MCF 10A (cell line): ENCODE data around the gene HMGCLL1. TPM values are rescaled to one million over a fixed set of nuclear protein-coding genes. Genes with fewer than 3 reads are reported as not detected.

Experiments
- BruUV-seq: library from RNA; stranded (reverse); fragments of 400-500 nt; replicated peaks from 2 replicates; lab custom pipeline; 2021; lab: Mats Ljungman, UMichigan
- CTCF ChIA-PET: fragments of 300-600 bp; sonication (Branson Sonifier 250); formaldehyde crosslinking; extraction: SDS; loops from one replicate; lab custom pipeline; 2021; ENCODE audit warnings: antibody characterized with exemption, inconsistent platforms; lab: Yijun Ruan, JAX
- POLR2A ChIA-PET: fragments of 300-600, 350-650 bp; sonication (Branson Sonifier 250); formaldehyde crosslinking; extraction: SDS; loops from one replicate; lab custom pipeline; 2020; ENCODE audit warnings: antibody characterized with exemption, inconsistent platforms; lab: Yijun Ruan, JAX
- DNase-seq: peaks from one replicate; pipeline ENCODE4 v3.0.0-alpha.2; 2018; ENCODE audit not compliant: unreplicated experiment
- H3K27ac Mint-ChIP-seq: one replicate; pipeline ENCODE4 v1.8.0; 2022; ENCODE audit warnings: mild to moderate bottlenecking, low read depth, mixed read lengths; ENCODE audit not compliant: unreplicated experiment
- H3K27me3 Mint-ChIP-seq: one replicate; pipeline ENCODE4 v1.8.0; 2022; ENCODE audit warnings: mixed read lengths; ENCODE audit not compliant: insufficient read depth, unreplicated experiment
- H3K36me3 Mint-ChIP-seq: one replicate; pipeline ENCODE4 v1.8.0; 2022; ENCODE audit warnings: mild to moderate bottlenecking, moderate library complexity, mixed read lengths; ENCODE audit not compliant: insufficient read depth, unreplicated experiment
- H3K4me1 Mint-ChIP-seq: one replicate; pipeline ENCODE4 v1.8.0; 2022; ENCODE audit warnings: mixed read lengths; ENCODE audit not compliant: insufficient read depth, unreplicated experiment
- H3K4me3 Mint-ChIP-seq: one replicate; pipeline ENCODE4 v1.8.0; 2022; ENCODE audit warnings: mild to moderate bottlenecking, moderate library complexity, mixed read lengths; ENCODE audit not compliant: unreplicated experiment
- H3K9me3 Mint-ChIP-seq: one replicate; pipeline ENCODE4 v1.8.0; 2022; ENCODE audit warnings: mixed read lengths; ENCODE audit not compliant: unreplicated experiment
- CTCF ChIP-seq: fragments of 200-600 bp; IDR thresholded peaks from one replicate; pipeline ENCODE4 v1.8.0; 2022; ENCODE audit warnings: antibody characterized with exemption, mild to moderate bottlenecking; ENCODE audit not compliant: unreplicated experiment
- intact Hi-C: fragments of 100-400 bp; cut with micrococcal nuclease; formaldehyde crosslinking; loops from 2 replicates; pipeline ENCODE4 v1.14.1; 2022
- total RNA-seq: library from RNA; stranded (reverse); gene quantifications from 2 replicates; pipeline ENCODE4 v1.2.3, GENCODE V29; 2022

The HMGCLL1 gene
- total RNA-seq, 1 experiment from 2014 or later: 0.21 TPM

- TF ChIP-seq CTCF: no peak
- intact Hi-C loops: no loop called here
- peaks cover 6% of the 10 kb centered on the region for H3K4me1 Mint-ChIP-seq
- no peaks in the 10 kb centered on the region for H3K9me3 Mint-ChIP-seq
- POLR2A ChIA-PET: no interaction called here
- H3K27me3 Mint-ChIP-seq: no peaks in the 10 kb centered on the region
- H3K36me3 Mint-ChIP-seq: no peaks in the 10 kb centered on the region
- H3K4me3 Mint-ChIP-seq: no peak overlapping the region
- no peak overlapping the region for H3K27ac Mint-ChIP-seq
- BruUV-seq: no TSS peak
- CTCF ChIA-PET: no interaction called here
- DNase-seq: no peak
Observed at GRCh38 chr6:55576811-55577210, 2.2 kb downstream of the HMGCLL1 start.

GRCh38 chr6:55574556-55574955 lies 4.4 kb downstream of the HMGCLL1 start:
- H3K27me3 Mint-ChIP-seq: no peaks in the 10 kb centered on the region
- peaks cover 6% of the 10 kb centered on the region for H3K4me1 Mint-ChIP-seq
- no peaks in the 10 kb centered on the region for H3K9me3 Mint-ChIP-seq
- intact Hi-C loops: no loop called here
- ChIA-PET POLR2A (no interaction called here), CTCF (interaction anchor here (0.6 kb wide), 2 partner anchors 128 to 717 kb away, joined by 3 read pairs; no protein-coding TSS in a partner anchor)
- DNase-seq: no peak
- H3K4me3 Mint-ChIP-seq: no peak overlapping the region
- no TSS peak for BruUV-seq
- H3K27ac Mint-ChIP-seq: no peak overlapping the region
- TF ChIP-seq CTCF: no peak
- H3K36me3 Mint-ChIP-seq: no peaks in the 10 kb centered on the region

GRCh38 chr6:55569638-55570037 lies 9.4 kb downstream of the HMGCLL1 start:
- BruUV-seq: no TSS peak
- intact Hi-C loops: no loop called here
- Mint-ChIP-seq H3K4me3 (no peak overlapping the region), H3K36me3 (peaks cover 6% of the 10 kb centered on the region), H3K27me3 (no peaks in the 10 kb centered on the region), H3K4me1 (no peaks in the 10 kb centered on the region), H3K27ac (no peak overlapping the region), H3K9me3 (no peaks in the 10 kb centered on the region)
- no peak for TF ChIP-seq CTCF
- ChIA-PET CTCF (interaction anchor here (0.6 kb wide), 1 partner anchor 1610 kb away, joined by 3 read pairs; no protein-coding TSS in a partner anchor), POLR2A (interaction anchor here (0.6 kb wide), 1 partner anchor 189 kb away, joined by 3 read pairs; no protein-coding TSS in a partner anchor)
- no peak for DNase-seq

- Mint-ChIP-seq H3K27ac (no peak overlapping the region), H3K4me1 (no peaks in the 10 kb centered on the region), H3K4me3 (no peak overlapping the region), H3K27me3 (no peaks in the 10 kb centered on the region), H3K9me3 (no peaks in the 10 kb centered on the region), H3K36me3 (peaks cover 6% of the 10 kb centered on the region)
- ChIA-PET POLR2A (no interaction called here), CTCF (interaction anchor here (0.6 kb wide), 1 partner anchor 1611 kb away, joined by 3 read pairs; no protein-coding TSS in a partner anchor)
- TF ChIP-seq CTCF: no peak
- intact Hi-C loops: no loop called here
- no peak for DNase-seq
- BruUV-seq: no TSS peak
Observed at GRCh38 chr6:55568808-55569439, 10.1 kb downstream of the HMGCLL1 start.
